Type B pancreatic cell (in vitro differentiated cells): ENCODE measurements around the gene CDH12. TPM values are rescaled to one million over a fixed set of nuclear protein-coding genes. Genes with fewer than 3 reads are reported as not detected.

Experiments used
- DNase-seq: peaks from one replicate; pipeline ENCODE4 v3.0.0; 2021; ENCODE audit warnings: mixed read lengths; ENCODE audit not compliant: unreplicated experiment; ENCODE audit errors: extremely low spot score
- H3K27ac Mint-ChIP-seq: 2 replicates; pipeline ENCODE4 v1.8.0; 2021; ENCODE audit warnings: mild to moderate bottlenecking, mixed read lengths
- H3K27me3 Mint-ChIP-seq: 2 replicates; pipeline ENCODE4 v1.8.0; 2021; ENCODE audit warnings: mixed read lengths
- H3K36me3 Mint-ChIP-seq: 2 replicates; pipeline ENCODE4 v1.8.0; 2021; ENCODE audit warnings: mixed read lengths
- H3K4me1 Mint-ChIP-seq: one replicate; pipeline ENCODE4 v1.8.0; 2021; ENCODE audit warnings: mixed read lengths; ENCODE audit not compliant: unreplicated experiment
- H3K4me3 Mint-ChIP-seq: 2 replicates; pipeline ENCODE4 v1.8.0; 2021; ENCODE audit warnings: mild to moderate bottlenecking, mixed read lengths
- H3K9me3 Mint-ChIP-seq: 2 replicates; pipeline ENCODE4 v1.8.0; 2021; ENCODE audit warnings: mixed read lengths
- total RNA-seq: library from RNA; stranded (reverse); gene quantifications from 2 replicates; pipeline ENCODE4 v1.2.1, GENCODE V29; 2021; ENCODE audit warnings: low replicate concordance
- TF ChIP-seq, protein P1 (sequence below): fragments of 200-600 bp; sonication (generic); conservative IDR thresholded peaks from 2 replicates; pipeline ENCODE4 v1.5.0; 2021; ENCODE audit warnings: antibody characterized with exemption, mild to moderate bottlenecking

CDH12 gene
- total RNA-seq, 1 donor from 2014 or later: 10.2 TPM

DNA sequence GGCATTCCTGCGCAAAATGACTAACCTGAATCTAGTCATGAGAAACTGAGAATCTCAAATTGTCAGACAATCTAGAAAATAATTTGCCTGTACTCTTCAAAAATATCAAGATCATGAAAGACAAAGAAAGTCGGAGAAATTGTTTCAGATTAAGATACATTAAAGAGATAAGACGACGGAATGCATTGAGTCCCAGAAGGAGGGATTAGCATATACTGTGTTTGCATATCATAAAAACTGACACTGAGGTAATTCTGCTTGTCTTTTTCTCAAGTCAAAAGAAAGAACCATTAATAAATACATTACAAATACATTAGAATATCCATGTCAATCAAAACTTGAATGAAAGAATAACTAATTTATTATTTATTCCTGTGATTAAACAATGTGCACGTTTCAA lies 88.4 kb downstream of the CDH12 start:
- no peak overlapping the region for H3K27ac Mint-ChIP-seq
- TF ChIP-seq, protein P1, sequence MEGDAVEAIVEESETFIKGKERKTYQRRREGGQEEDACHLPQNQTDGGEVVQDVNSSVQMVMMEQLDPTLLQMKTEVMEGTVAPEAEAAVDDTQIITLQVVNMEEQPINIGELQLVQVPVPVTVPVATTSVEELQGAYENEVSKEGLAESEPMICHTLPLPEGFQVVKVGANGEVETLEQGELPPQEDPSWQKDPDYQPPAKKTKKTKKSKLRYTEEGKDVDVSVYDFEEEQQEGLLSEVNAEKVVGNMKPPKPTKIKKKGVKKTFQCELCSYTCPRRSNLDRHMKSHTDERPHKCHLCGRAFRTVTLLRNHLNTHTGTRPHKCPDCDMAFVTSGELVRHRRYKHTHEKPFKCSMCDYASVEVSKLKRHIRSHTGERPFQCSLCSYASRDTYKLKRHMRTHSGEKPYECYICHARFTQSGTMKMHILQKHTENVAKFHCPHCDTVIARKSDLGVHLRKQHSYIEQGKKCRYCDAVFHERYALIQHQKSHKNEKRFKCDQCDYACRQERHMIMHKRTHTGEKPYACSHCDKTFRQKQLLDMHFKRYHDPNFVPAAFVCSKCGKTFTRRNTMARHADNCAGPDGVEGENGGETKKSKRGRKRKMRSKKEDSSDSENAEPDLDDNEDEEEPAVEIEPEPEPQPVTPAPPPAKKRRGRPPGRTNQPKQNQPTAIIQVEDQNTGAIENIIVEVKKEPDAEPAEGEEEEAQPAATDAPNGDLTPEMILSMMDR: no peak
- H3K9me3 Mint-ChIP-seq: no peaks in the 10 kb centered on the region

DNA sequence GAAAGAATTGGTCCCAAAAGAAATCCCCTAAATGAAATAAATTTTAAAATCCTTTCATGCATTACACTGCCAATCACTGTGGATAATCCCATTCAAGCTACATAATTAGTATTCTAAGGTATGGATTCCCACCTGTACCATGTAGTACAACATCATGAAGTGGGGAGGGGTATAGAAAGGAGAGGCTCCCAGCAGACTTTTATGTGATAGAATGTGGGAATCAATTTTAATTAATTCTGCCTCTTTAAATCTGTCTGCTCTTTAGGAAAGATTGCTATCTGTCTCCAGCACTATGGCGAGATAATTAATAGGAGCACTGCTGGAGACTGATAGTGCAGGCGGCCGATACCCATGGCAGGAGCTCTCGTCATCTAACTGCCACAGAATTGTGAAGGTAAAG lies 95.4 kb downstream of the CDH12 start:
- TF ChIP-seq, protein P1: no peak

More for the DNA sequence above, 88.4 kb downstream of the CDH12 start:
- peaks cover 3% of the 10 kb centered on the region for H3K27me3 Mint-ChIP-seq
- peaks cover 3% of the 10 kb centered on the region for H3K4me1 Mint-ChIP-seq
- H3K36me3 Mint-ChIP-seq: no peaks in the 10 kb centered on the region
- DNase-seq: no peak
- H3K4me3 Mint-ChIP-seq: no peak overlapping the region

DNA sequence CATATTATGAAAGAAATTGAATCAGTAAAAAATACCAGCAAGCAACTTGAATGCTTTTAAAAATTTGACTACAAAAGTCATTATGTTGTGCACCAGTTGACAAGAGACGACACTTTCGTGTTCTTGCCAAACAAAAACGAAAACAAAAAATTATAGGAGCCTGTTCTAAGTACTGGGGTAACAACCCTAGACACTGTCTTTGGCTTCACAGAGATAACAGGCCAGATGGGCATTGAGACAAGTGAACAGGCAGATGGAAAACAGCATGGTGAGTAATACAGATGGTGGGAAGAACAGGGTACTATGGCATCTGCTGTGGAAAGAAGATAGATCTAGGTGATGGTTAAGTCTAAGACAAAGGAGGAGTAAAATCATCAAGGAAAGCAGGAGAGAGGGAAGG lies 99.0 kb downstream of the CDH12 start:
- H3K9me3 Mint-ChIP-seq: no peaks in the 10 kb centered on the region
- no peak overlapping the region for H3K27ac Mint-ChIP-seq
- TF ChIP-seq, protein P1: no peak
- no peaks in the 10 kb centered on the region for H3K4me1 Mint-ChIP-seq
- no peak overlapping the region for H3K4me3 Mint-ChIP-seq
- H3K27me3 Mint-ChIP-seq: peaks cover 7% of the 10 kb centered on the region
- no peak for DNase-seq
- H3K36me3 Mint-ChIP-seq: no peaks in the 10 kb centered on the region

More for the DNA sequence above, 95.4 kb downstream of the CDH12 start:
- Mint-ChIP-seq H3K27me3 (peaks cover 16% of the 10 kb centered on the region), H3K4me3 (no peak overlapping the region), H3K36me3 (no peaks in the 10 kb centered on the region), H3K4me1 (peaks cover 3% of the 10 kb centered on the region), H3K9me3 (no peaks in the 10 kb centered on the region), H3K27ac (no peak overlapping the region)
- no peak for DNase-seq

DNA sequence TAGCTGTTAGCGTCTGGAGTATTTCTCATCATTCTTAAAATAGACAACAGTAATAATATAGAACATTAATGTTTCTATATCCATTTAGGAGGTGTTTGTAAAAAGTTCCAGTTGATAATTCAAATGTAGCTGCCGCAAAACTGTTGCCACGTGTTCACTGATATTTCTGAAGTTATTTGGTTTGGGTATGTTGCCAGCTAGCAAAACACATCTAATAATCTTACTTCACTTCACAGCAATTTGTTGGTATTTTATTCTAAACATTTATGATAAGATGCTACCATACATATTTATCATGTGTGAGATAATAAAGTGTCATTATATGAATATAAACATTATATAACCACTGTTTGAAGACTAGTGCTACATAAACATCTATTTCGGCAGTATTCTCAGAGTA lies 101.6 kb downstream of the CDH12 start:
- no peaks in the 10 kb centered on the region for H3K36me3 Mint-ChIP-seq
- H3K4me1 Mint-ChIP-seq: no peaks in the 10 kb centered on the region
- H3K27me3 Mint-ChIP-seq: no peaks in the 10 kb centered on the region
- TF ChIP-seq, protein P1: no peak
- no peak for DNase-seq
- H3K27ac Mint-ChIP-seq: no peak overlapping the region
- H3K9me3 Mint-ChIP-seq: no peaks in the 10 kb centered on the region
- no peak overlapping the region for H3K4me3 Mint-ChIP-seq

DNA sequence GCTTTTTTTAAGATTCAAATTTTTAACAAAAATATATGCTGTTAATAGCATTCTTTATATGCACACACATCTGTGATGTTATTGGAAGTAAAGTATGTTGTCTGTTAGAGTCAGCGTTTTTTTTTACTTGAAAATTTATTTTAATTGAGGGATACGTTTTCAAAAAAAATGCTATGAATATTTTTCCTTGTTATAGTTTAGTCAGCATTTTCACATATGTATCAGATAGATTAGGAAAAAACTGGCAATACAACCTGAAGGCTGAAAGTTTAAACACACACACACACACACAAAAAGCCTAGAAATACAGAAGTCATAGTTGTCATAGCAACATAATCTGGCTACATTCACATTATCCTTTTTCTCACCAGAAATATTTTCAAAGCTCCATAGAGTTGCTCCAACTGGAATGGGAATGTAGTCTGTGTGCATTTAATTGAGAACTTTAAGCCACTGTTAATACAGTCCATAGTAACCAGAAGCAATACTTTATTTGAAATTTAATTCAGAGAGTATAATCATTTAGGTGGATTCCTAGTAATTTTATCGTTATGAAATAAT lies 116.6 kb downstream of the CDH12 start:
- H3K27ac Mint-ChIP-seq: no peak overlapping the region
- no peaks in the 10 kb centered on the region for H3K27me3 Mint-ChIP-seq
- no peaks in the 10 kb centered on the region for H3K4me1 Mint-ChIP-seq
- H3K36me3 Mint-ChIP-seq: no peaks in the 10 kb centered on the region
- H3K4me3 Mint-ChIP-seq: no peak overlapping the region
- H3K9me3 Mint-ChIP-seq: no peaks in the 10 kb centered on the region
- no peak for DNase-seq
- TF ChIP-seq, protein P1: no peak

DNA sequence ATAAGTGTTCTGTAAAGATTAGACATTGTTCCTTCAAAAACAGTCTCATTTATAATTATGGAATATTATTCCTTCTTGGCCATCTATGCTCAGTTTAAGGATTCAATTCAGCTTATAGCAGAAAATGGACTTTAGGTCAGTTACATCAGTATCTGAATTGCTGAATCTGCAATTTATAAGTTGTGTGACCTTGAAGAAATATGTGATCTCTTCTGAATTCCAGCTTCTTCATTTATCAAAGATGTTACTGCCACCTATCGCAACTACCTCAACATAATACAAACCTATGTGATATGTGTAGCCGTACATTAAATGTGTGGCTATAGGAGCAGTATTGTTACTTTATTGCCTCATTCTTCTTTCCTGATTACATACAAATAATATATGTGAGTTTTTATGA lies 118.2 kb downstream of the CDH12 start:
- Mint-ChIP-seq H3K36me3 (no peaks in the 10 kb centered on the region), H3K27me3 (no peaks in the 10 kb centered on the region), H3K4me3 (no peak overlapping the region), H3K27ac (no peak overlapping the region), H3K9me3 (no peaks in the 10 kb centered on the region), H3K4me1 (no peaks in the 10 kb centered on the region)
- TF ChIP-seq, protein P1: no peak
- DNase-seq: no peak
